HG03025 (cell line): ENCODE data around the gene CACNA2D3.

Experiments used
- ATAC-seq: cut with Tn5 transposase; IDR thresholded peaks from one replicate; pipeline ENCODE4 v1.9.1; 2021; ENCODE audit warnings: mild to moderate bottlenecking, moderate library complexity; ENCODE audit not compliant: unreplicated experiment, low FRiP score

Gene CACNA2D3

GRCh38 chr3:54126551-54126950 lies 4.2 kb downstream of the CACNA2D3 start:
- ATAC-seq, result no peak

DNA sequence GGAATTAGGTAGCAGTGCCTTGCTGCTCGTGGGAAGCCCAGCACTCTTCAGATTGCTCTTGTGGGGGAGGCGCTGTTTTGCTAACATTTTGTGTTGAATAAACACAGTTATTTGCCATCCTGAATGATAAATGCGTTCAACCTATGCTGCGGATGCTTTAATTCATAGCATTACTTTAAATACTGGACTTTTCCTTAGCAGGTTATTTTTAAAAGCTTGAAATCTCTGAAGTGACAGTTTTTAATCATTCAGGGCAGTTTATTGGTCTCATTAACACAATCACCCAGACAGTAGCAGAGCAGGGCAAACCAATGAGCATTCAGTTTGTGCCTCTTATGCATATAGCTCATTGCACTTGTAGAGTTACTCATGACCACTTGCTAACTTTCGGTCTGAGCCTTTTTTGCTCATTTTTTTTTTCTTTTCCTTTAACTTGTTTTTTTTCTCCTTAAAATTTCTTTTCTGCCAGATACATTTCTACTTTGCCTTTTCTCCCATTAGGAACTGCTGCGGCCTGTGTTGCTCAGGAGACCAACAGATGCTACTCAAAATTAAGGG lies 5.2 kb downstream of the CACNA2D3 start:
- ATAC-seq, result no peak

- ATAC-seq, result no peak
Measured at GRCh38 chr3:54131026-54131605, 8.8 kb downstream of the CACNA2D3 start.

GRCh38 chr3:54131890-54132289 lies 9.5 kb downstream of the CACNA2D3 start:
- no peak for ATAC-seq

- no peak for ATAC-seq
Measured at GRCh38 chr3:54132685-54133084, 10.3 kb downstream of the CACNA2D3 start.

GRCh38 chr3:54133196-54133595 lies 10.8 kb downstream of the CACNA2D3 start:
- no peak for ATAC-seq

GRCh38 chr3:54134155-54134554 lies 11.8 kb downstream of the CACNA2D3 start:
- ATAC-seq, result no peak

DNA sequence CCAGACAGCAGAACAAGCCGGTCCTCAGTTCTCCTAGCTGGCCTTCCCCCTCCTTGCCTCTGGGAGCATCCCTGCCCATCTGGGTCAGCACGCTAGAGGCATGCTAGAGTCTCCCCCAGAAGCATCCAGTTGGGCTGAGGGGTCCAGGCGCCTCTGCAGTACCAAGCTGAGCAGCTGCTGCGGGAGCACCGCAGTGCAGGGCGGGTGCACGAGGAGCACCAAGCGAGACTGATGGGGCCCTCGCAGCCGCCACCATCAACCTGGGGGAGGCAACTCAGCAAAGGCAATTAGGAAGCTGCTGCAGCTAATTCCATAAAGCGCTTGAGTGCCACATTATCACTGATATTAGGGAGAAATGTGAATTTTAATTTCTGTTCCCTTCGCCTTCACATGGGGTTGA lies 12.4 kb downstream of the CACNA2D3 start:
- no peak for ATAC-seq

DNA sequence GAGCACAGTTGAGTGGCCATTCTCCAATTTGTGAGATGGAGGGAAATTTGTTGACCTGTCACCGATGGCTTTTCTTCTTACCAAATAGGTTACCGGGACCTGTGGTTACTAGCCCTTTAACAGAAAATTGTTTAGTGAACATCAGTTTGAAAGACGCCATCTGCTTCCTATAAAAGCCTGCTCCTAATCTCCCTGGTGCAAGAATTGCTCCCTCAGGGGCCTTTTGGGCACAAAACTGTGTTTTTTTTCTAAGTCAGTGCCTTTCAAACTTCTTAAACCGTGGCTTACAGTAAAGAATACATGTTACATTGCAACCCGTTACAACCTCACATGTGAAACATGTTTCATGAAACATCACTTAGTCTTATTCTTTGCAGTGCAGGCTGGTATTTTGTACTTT lies 15.0 kb downstream of the CACNA2D3 start:
- ATAC-seq, result no peak

DNA sequence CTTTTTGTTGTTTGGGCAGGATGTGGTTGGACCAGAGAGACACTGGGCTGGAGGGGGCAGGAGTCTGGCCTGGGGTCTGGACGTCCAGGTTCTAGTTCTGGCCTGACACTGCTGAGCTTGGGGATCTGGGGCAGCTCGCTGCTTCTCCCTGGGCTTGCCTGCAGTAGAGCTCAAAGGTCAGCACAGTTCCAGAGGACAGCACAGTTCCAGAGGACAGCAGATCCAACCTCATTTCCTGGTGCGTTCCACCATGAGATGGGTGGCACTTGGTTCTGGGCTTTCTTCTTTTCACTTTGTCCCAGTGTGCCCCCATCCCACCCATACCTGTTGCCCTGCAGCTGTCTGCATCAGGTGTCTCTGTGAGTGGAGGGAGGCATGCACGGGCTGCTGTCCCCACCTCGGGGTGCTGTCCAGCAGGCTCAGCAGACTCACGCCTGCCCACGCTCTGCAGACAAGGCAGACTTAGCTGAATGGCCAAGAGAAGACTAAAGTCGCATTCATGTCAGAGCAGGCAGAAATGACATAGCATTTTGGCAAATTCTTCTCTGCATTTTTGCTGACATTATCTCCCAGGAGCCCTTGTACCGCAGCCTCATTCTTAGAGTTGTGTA lies 16.7 kb downstream of the CACNA2D3 start:
- no peak for ATAC-seq

GRCh38 chr3:54139630-54140029 lies 17.3 kb downstream of the CACNA2D3 start:
- no peak for ATAC-seq

DNA sequence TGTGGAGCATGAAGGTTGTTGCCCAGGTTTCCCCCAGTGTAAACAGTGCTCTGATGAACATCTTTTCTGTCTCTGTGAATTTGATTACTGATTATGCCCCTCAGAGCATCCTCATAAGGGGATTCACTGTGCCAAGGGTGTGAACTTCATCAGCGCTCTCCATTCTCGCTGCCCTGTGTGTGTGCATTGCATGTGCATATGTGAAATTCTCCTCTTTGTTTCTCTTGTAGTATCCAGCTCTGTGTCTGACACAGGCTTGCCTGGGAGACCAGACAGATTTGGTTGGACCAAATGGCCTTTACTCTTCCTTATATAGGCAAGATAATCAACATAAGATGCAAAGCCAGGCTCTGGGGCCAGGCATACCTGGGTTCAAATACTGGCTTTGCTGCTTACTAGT lies 21.9 kb downstream of the CACNA2D3 start:
- no peak for ATAC-seq

DNA sequence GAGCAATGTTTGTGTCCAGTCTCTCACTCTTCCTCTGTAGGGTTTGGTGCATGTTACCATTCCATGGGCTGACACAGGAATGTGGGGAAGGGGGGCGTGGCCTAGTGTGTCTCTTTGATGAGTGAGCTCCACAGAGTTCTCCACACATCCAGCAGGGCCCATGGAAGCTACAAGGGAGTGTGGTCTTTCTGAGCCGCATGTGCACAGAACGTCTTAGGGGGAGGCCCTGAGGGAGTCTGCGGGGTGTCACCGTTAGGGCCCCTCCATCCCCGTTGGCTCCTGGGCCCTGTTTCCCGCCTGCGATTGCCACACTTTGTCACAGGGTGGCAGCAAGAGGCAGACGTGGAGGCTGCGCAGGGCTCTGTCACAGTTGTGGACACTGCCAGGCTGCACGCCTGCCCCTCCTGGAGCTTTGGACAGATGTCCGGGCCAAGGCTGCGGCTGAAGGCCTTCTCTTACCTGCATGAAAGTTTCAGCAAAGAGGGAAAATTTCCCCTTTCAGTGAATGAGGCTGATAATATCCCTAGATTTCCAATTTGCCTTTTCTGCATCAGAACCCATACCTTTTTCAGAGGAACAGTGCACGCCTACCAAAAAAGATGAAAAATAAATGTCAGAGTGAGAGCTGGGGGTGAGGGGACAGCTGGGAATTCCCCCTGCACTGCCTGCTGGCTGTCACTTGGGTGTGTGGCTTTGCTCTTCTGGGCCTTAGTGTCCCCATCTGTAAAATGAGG lies 24.3 kb downstream of the CACNA2D3 start:
- no peak for ATAC-seq

- ATAC-seq, result no peak
Measured at GRCh38 chr3:54150864-54151467, 28.6 kb downstream of the CACNA2D3 start.

- ATAC-seq, result no peak
Measured at GRCh38 chr3:54153477-54153876, 31.1 kb downstream of the CACNA2D3 start.

DNA sequence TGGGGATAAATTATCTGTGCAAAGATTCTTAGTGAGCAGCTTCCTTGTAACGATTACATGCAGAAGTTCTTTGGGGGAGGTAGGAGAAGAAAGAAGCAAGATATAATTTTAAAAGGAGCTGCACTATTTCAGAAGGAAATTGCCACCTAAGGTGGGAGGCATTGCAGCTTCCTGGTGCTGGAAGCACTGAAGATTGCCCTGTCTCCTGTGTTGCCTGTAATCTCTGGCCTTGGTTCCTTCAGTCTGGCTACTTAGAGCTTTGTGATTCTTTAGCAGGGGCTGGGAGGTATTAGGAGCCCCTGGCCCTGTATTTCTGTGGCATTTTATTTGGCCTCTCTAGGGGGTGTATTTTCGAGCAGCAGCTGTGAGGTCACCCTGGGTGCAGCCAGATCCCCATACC lies 35.5 kb downstream of the CACNA2D3 start:
- no peak for ATAC-seq

DNA sequence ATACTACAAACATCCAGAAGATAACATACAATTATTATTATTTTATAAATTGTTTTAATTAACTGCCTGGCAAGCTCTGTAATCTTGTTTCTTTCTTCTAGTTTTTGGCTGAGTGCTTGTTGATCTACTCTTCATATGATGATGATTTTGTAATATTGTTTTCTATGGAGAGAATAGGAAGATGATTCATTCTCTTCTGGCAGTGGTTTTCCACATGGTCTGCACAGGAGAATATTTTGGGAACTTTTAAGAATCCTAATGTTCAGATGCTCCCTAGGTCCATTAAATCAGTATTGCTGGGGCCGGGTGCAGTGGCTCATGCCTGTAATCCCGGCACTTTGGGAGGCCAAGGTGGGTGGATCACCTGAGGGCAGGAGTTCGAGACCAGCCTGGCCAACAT lies 37.6 kb downstream of the CACNA2D3 start:
- ATAC-seq, result no peak

DNA sequence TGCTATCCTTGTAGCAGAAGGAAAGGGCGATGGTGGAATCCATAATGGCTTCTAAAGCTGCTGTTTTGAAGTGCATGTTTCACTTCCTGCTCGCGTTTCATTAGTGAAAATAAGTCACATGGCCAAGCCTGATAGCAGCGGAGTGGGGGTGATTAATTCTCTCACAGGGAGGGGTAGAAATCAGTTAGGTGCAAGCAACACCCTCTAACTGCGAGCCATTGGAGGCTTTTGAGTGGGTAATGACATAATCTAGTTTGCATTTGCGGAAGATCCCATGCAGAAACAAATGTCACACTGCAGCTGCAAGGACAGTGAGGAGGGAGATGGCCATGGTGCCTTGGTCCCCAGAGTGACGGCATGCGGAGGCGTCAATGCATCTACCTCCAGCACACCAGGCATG lies 41.1 kb downstream of the CACNA2D3 start:
- ATAC-seq, result no peak

DNA sequence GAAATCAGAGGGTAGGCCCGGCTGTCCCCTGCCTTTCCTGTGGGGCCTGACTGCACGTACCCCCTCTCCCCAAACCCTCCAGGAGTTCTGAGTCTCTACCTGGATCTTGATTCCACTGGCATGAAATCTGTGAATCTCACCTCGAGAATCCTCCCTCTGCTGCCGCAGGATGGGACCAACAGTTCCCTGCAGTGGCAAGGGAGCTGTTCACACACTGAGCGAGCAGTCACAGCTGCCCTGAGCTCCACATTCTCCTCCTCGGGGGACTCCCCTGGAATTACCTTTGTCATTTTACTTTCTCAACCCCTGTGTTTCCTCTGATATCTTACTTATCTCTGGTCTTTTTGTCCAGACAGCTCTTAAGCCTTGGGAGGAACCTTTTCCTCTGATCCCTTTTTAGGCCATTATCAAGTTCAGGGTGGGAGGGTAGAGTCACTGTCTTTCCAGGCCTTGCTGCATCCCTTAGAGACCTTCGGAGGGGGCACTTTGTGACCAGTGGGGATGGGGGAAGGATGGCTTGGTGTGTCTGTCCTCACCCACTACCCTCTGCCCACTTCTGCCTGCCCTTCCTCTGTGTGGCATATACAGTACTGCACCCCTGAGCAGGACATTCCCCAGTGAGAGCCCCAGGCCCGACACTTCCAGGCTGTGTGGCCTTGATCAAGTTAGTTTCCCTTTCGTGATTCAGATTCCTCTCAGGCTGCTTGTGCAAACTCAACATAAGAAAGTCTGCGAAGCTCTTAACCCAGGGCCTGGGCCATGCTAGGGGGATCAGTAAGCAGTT lies 42.0 kb downstream of the CACNA2D3 start:
- ATAC-seq, result no peak

DNA sequence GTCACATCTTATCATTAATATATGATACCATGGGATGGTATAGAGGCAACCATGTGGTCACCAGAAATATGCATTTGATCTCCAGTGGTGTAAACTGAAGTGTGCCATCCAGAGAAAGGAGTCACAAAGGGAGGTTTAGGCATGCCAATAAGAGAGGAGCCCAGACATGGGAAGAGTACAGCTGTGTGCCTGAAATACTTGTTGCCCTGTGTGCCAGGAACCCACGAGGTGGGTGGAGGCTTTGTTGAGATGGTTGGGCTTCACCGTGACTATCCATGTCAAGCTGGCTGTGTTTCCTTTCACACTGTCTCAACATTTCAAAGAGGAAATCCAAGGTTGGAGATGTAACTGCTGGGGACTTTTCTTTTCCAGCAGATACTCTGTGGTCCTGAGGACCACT lies 43.5 kb downstream of the CACNA2D3 start:
- no peak for ATAC-seq

DNA sequence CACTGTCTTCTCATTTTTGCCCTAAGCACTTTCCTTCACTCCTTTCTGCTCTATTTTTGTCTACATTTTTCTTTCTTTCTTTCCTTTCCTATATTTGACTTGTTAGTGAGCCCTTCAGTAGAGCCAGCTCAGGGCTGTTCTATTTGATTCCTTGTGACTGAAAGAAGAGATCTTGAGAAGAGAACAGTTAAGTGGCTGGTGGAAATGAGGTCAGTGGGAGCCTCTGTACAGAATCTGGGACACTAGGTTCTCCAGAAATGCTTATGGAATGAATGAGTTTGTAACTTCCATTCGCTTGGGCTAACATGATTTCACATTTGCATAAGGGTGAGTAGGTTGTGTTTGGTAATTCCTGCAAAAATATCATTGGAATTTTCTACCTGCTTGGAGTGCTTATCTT lies 45.6 kb downstream of the CACNA2D3 start:
- no peak for ATAC-seq
